G401 (cell line): ENCODE data around the gene FMR1NB. TPM values are rescaled to one million over a fixed set of nuclear protein-coding genes. Genes with fewer than 3 reads are reported as not detected.

Source experiments
- DNase-seq: peaks from one replicate; pipeline ENCODE4 v3.0.0-alpha.2; 2015; ENCODE audit warnings: low spot score
- in situ Hi-C: cut with HindIII; loops from 2 replicates; pipeline ENCODE4 v1.10.0; 2016; ENCODE audit warnings: low sequenced_read_pairs, mixed read lengths
- total RNA-seq: library from RNA; depleted of rRNA; stranded (reverse); fragments of >200 nt; shearing (Covaris generic); gene quantifications from 2 replicates; pipeline ENCODE4 v1.2.3, GENCODE V29; 2014; rRNA removed

The FMR1NB gene
- total RNA-seq, 1 experiment from 2014 or later = not detected

GRCh38 chrX:148067285-148067684 lies 86.1 kb downstream of the FMR1NB start:
- no peak for DNase-seq
- in situ Hi-C loops = no loop called here

- DNase-seq = no peak
- in situ Hi-C loops = no loop called here
Observed at GRCh38 chrX:148069759-148070503, 88.8 kb downstream of the FMR1NB start.

- in situ Hi-C loops = no loop called here
- DNase-seq = no peak
Observed at GRCh38 chrX:148070504-148070877, 89.4 kb downstream of the FMR1NB start.

Other genes with a start within 250 kb of the FMR1NB start
- 15.6 and 18.4 TPM in 2 replicates for gene FMR1, start 69.4 kb upstream of the FMR1NB start, total RNA-seq